ENCODE measurements around the gene TMEM74B. TPM values are rescaled to one million over a fixed set of nuclear protein-coding genes. Genes with fewer than 3 reads are reported as not detected.

The TMEM74B gene
- total RNA-seq (2022; extraction: Qiagen RNA extraction) = 2.3 to 4.2 TPM (median 3.9 TPM) in 5 replicates

DNA sequence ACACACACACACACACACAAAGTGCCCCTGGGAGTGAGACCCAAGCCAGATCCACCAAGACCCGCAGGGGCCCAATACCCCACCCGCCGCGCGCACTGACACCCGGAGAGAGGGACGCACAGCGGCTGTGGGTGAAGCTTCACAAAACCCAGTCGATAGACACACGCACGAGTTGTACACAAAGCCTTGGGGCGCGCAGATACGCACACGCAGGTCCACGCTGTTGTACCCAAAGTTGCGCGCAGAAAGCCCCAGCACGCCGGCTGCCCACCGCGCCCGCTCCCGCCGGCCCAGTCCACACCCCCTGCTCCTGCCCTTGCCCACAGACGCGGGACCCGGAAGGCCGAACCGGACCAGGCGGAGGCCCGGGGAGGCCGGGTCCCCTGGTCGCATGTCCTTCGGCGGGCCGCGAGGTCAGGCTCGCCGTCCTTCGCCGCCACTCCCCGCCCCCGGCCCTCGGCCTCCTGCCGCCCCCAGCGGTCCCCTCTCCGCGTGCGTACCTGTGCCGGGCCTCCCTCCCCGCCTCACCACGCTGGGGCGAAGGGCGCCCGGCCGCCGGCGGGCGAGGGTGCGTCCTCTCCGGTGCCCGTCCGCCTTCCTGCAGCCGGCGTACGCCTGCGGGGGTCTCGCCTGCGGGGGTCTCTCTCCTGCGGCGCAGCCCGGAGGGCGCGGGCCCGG is at the start of gene TMEM74B:
Gene TMEM74B, minus strand, starts transcription at position 344 of the 678 bp plus-strand sequence. CDS start 1,180 bp downstream, outside the sequence.

GRCh38 chr20:1225783-1226654 is 41.2 kb upstream of the TMEM74B start, which contains the start of gene RAD21L1:
TSS of gene RAD21L1 (plus strand) at chr20:1226044. CDS start at chr20:1228454, 2,410 bp downstream.

GRCh38 chr20:1202762-1203504 is 18.2 kb upstream of the TMEM74B start, which contains the start of gene C20orf202:
TSS of gene C20orf202 (plus strand) at chr20:1203454. CDS start at chr20:1203586, 132 bp downstream.

Other genes with a start within 250 kb of the TMEM74B start
- gene RSPO4, start 182.7 kb downstream of the TMEM74B start, total RNA-seq (2022; extraction: Qiagen RNA extraction) = 0.03 TPM in 2 of 5 replicates, not detected in the others
- gene PSMF1, start 66.4 kb downstream of the TMEM74B start, total RNA-seq (2022; extraction: Qiagen RNA extraction) = 203 to 240 TPM (median 221 TPM) in 5 replicates
- 0.08 TPM in 1 of 5 replicates, not detected in the others for gene C20orf202, start 18.5 kb upstream of the TMEM74B start, total RNA-seq (2022; extraction: Qiagen RNA extraction)
- not detected in 5 replicates for gene RAD21L1, start 41.1 kb upstream of the TMEM74B start, total RNA-seq (2022; extraction: Qiagen RNA extraction)
- gene SNPH, start 81.3 kb upstream of the TMEM74B start, total RNA-seq (2022; extraction: Qiagen RNA extraction) = 3.3 to 4.7 TPM (median 4.2 TPM) in 5 replicates
- gene SDCBP2, start 144.2 kb upstream of the TMEM74B start, total RNA-seq (2022; extraction: Qiagen RNA extraction) = 1.4 to 2.4 TPM (median 1.8 TPM) in 5 replicates
- 503 to 525 TPM (median 509 TPM) in 5 replicates for gene FKBP1A, start 208.1 kb upstream of the TMEM74B start, total RNA-seq (2022; extraction: Qiagen RNA extraction)

Data from A549 treated with AZD2906 at 1 μM for 4 hours (cell line).